A673 (cell line): Measurements from ENCODE around the gene SORL1-AS1.

Experiments
- EZH2 ChIP-seq: fragments of 200-600 bp; sonication (generic); IDR thresholded peaks from 2 replicates; pipeline ENCODE4 v1.6.1; 2017; ENCODE audit warnings: borderline replicate concordance, low read depth, mild to moderate bottlenecking, mixed read lengths, antibody characterized with exemption, low read length; ENCODE audit not compliant: poor library complexity, severe bottlenecking
- TF ChIP-seq, protein P1 (sequence below): fragments of 300-800, 200-600 bp; sonication (generic); conservative IDR thresholded peaks from 2 replicates; pipeline ENCODE4 v1.5.1; 2017; ENCODE audit warnings: low read depth, mild to moderate bottlenecking, antibody characterized with exemption, low read length, moderate library complexity, mixed read lengths

DNA sequence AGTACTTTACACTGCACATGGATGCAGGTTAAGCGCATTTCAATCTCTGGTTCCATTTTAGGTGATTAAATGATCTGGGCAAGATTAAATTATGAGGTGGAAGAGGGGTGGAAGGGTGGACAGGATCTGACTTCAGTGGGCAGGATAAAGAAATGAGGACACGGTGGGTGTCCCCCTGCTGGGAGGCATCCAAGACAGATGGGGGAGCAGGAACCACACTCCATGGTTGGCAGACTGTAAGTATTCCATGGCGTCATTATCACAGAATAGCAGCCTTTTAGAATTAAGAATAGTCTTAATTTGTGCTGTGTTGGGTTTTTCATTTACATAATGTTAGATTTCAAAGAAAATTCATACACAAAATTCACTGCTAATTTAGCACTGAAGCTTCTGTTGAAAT, 8.2 kb downstream of the SORL1-AS1 start:
- TF ChIP-seq, protein P1, sequence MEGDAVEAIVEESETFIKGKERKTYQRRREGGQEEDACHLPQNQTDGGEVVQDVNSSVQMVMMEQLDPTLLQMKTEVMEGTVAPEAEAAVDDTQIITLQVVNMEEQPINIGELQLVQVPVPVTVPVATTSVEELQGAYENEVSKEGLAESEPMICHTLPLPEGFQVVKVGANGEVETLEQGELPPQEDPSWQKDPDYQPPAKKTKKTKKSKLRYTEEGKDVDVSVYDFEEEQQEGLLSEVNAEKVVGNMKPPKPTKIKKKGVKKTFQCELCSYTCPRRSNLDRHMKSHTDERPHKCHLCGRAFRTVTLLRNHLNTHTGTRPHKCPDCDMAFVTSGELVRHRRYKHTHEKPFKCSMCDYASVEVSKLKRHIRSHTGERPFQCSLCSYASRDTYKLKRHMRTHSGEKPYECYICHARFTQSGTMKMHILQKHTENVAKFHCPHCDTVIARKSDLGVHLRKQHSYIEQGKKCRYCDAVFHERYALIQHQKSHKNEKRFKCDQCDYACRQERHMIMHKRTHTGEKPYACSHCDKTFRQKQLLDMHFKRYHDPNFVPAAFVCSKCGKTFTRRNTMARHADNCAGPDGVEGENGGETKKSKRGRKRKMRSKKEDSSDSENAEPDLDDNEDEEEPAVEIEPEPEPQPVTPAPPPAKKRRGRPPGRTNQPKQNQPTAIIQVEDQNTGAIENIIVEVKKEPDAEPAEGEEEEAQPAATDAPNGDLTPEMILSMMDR: no peak
- no peak for TF ChIP-seq EZH2
